Caki2 (cell line): ENCODE results near the gene ZNF385D. TPM values are rescaled to one million over a fixed set of nuclear protein-coding genes. Genes with fewer than 3 reads are reported as not detected.
"Not testable (repeated sequence)": the region's sequence is repeated elsewhere in the genome, so short reads cannot be mapped to it uniquely, and the experiment has no call there.

Experiments
- DNase-seq: peaks from one replicate; pipeline ENCODE4 v3.0.0-alpha.2; 2015; ENCODE audit warnings: low read depth
- in situ Hi-C: cut with HindIII; loops from 2 replicates; pipeline ENCODE4 v1.10.0; 2016; ENCODE audit warnings: low sequenced_read_pairs, low pct_unique_long_range_greater_than_20kb, mixed read lengths
- total RNA-seq: library from RNA; depleted of rRNA; stranded (reverse); fragments of >200 nt; shearing (Covaris generic); gene quantifications from 2 replicates; pipeline ENCODE4 v1.2.3, GENCODE V29; 2014; ENCODE audit warnings: low replicate concordance

Gene ZNF385D
- total RNA-seq, 1 experiment from 2014 or later: 2.1 TPM

GRCh38 chr3:21435871-21436270 is 315.1 kb downstream of the ZNF385D start:
- in situ Hi-C loops: no loop called here
- peak; percentile 80 for DNase-seq

GRCh38 chr3:21434310-21434709 is 316.7 kb downstream of the ZNF385D start:
- in situ Hi-C loops: no loop called here

GRCh38 chr3:21433751-21434150 is 317.3 kb downstream of the ZNF385D start:
- in situ Hi-C loops: no loop called here
- DNase-seq: no peak

More at GRCh38 chr3:21434310-21434709, 316.7 kb downstream of the ZNF385D start:
- DNase-seq: no peak

GRCh38 chr3:21426920-21427319 is 324.1 kb downstream of the ZNF385D start:
- DNase-seq: no peak
- in situ Hi-C loops: no loop called here

- no peak for DNase-seq
- in situ Hi-C loops: no loop called here
These were observed 325.3 kb downstream of the ZNF385D start for GRCh38 chr3:21425715-21426114.

- no peak for DNase-seq
- in situ Hi-C loops: no loop called here
These were observed 329.9 kb downstream of the ZNF385D start for GRCh38 chr3:21421096-21421495.

- DNase-seq: no peak
- in situ Hi-C loops: no loop called here
These were observed 333.0 kb downstream of the ZNF385D start for GRCh38 chr3:21417991-21418390.

- in situ Hi-C loops: no loop called here
- no peak for DNase-seq
These were observed 336.5 kb downstream of the ZNF385D start for GRCh38 chr3:21414506-21414905.

- DNase-seq: no peak
- in situ Hi-C loops: no loop called here
These were observed 340.0 kb downstream of the ZNF385D start for GRCh38 chr3:21411058-21411457.

GRCh38 chr3:21409401-21409800 is 341.6 kb downstream of the ZNF385D start:
- in situ Hi-C loops: no loop called here
- no peak for DNase-seq

- in situ Hi-C loops: no loop called here
These were observed 343.3 kb downstream of the ZNF385D start for GRCh38 chr3:21407743-21408142.

GRCh38 chr3:21405671-21406667 is 345.0 kb downstream of the ZNF385D start:
- in situ Hi-C loops: no loop called here
- DNase-seq: no peak

More at GRCh38 chr3:21407743-21408142, 343.3 kb downstream of the ZNF385D start:
- no peak for DNase-seq

- in situ Hi-C loops: no loop called here
- no peak for DNase-seq
These were observed 352.5 kb downstream of the ZNF385D start for GRCh38 chr3:21398461-21398860.

- DNase-seq: no peak
- in situ Hi-C loops: no loop called here
These were observed 357.2 kb downstream of the ZNF385D start for GRCh38 chr3:21393683-21394311.

- peak; percentile 46 for DNase-seq
- in situ Hi-C loops: no loop called here
These were observed 358.5 kb downstream of the ZNF385D start for GRCh38 chr3:21392526-21392925.

GRCh38 chr3:21390856-21391255 is 360.2 kb downstream of the ZNF385D start:
- no peak for DNase-seq
- in situ Hi-C loops: no loop called here

- in situ Hi-C loops: no loop called here
- no peak for DNase-seq
These were observed 360.9 kb downstream of the ZNF385D start for GRCh38 chr3:21390136-21390535.

- DNase-seq, in situ Hi-C loops: not testable (repeated sequence)
These were observed 363.7 kb downstream of the ZNF385D start for GRCh38 chr3:21387142-21387826.

- in situ Hi-C loops, DNase-seq: not testable (repeated sequence)
These were observed 373.0 kb downstream of the ZNF385D start for GRCh38 chr3:21378036-21378435.
